ENCODE results near the gene UBASH3B.
"Not testable (repeated sequence)": the region's sequence is repeated elsewhere in the genome, so short reads cannot be mapped to it uniquely, and the experiment has no call there.

Gene UBASH3B

DNA sequence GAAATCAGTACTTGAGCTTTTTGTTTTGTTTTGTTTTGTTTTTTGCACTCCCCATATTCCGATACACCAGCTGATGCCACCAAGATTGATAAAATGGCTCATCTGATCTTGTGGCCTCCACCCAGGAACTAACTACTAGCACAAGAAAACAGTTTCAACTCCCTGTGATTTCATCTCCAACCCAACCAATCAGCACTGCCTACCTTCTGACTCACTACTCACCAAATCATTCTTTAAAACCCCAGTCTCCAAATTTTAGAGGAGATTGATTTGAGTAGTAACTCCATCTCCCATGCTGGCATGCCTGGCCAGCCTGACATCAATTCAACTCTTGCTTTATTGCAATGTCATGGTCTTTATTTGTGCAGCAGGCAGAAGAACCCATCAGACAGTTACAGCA lies 166.7 kb downstream of the UBASH3B start:
- DNase-seq: no peak

DNA sequence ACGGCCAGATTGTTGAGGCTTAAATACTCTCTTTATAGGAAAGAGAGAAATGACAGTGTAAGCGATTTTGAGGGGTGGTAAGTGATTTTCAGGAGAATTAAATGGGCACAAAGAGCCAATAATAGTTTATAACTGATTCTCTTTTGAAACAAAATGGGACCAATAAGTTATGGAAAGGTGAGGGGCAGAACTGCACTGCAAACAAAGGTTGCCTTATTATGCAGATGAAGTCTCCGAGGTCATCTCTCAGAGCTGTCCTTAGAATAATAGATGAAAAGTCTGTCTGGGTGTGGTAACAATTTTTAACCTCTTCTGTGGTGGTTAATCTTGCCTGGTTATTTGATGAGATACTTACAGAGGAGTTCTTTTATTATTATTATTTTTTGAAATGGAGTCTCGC lies 168.0 kb downstream of the UBASH3B start:
- DNase-seq: no peak

DNA sequence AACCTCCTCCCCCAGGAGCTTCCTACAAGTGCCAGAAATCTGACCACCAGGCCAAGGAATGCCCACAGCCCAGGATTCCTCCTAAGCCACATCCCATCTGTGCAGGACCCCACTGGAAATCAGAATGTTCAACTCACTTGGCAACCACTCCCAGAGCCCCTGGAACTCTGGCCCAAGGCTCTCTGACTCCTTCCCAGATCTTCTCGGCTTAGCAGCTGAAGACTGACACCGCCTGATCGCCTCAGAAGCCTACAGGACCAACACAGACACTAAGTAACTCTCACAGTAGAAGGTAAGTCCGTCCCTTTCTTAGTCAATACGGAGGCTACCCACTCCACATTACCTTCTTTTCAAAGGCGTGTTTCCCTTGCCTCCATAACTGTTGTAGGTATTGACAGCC lies 173.8 kb downstream of the UBASH3B start:
- DNase-seq: not testable (repeated sequence)

DNA sequence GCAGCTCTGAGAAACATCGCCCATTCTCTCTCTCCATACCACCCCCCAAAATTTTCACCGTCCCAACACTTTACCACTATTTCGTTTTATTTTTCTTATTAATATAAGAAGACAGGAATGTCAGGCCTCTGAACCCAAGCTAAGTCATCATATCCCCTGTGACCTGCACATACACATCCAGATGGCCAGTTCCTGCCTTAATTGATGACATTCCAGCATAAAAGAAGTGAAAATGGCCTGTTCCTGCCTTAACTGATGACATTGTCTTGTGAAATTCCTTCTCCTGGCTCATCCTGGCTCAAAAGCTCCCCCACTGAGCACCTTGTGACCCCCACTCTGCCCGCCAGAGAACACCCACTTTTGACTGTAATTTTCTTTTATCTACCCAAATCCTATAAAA lies 176.8 kb downstream of the UBASH3B start:
- not testable (repeated sequence) for DNase-seq

DNA sequence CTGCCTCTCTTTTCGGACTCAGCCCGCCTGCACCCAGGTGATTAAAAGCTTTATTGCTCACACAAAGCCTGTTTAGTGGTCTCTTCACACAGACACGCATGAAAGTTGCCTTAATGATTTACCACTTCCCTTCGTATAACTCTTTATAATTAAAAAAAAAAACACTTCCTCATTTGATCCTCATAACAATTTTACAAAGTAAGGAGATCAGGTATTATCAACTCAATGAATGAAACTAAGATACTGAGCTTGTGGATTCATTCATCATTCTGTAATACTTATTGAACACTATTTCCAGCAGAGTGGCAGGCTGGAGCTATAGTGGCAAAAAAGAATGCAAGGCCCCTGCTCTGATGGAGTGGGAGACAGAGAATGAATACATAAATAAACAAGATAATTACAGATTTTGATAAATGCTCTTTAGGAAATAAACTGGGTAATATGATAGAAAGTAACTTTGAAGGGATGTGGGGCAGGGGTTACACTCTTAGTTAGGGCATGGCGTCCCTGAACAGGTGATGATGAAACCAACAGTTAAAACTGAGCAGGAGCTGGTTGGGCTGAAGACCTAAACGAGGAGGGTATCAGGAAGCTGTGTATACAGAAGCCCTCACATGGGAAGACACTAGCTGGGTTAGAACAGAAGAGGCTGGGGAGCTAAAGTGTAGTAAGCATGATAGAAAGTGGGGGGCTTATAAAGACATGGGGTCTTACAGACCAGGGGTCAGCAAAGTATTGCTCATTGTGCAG lies 177.4 kb downstream of the UBASH3B start:
- DNase-seq: no peak

DNA sequence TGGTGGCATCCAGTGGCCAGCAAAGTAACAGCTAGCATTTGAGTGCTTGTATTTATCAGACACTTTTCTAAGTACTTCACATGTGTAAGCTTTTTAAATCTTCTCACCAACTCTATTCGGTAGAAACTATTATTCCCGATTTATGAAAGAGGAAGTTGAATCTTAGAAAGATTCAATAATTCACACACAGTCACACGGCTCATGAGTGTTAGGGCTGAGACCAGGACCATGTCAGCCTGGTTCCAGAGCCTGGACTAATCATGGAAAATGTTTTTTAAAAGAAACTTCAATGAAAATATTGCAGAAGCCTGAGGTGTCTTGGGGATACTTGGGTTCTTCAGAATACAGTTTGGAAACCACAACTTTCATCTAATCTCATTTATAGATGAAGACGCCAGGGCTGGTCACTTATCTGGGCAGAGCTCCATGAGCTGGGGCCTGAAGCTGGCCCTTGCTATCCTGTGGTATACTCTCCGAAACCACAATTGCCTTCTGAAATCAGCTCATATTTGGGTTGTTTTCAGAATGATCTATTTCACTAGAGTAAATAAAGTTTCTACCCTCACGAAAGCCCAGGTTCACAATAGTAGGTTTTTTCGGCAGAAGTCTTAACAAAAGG lies 178.4 kb downstream of the UBASH3B start:
- DNase-seq: no peak

DNA sequence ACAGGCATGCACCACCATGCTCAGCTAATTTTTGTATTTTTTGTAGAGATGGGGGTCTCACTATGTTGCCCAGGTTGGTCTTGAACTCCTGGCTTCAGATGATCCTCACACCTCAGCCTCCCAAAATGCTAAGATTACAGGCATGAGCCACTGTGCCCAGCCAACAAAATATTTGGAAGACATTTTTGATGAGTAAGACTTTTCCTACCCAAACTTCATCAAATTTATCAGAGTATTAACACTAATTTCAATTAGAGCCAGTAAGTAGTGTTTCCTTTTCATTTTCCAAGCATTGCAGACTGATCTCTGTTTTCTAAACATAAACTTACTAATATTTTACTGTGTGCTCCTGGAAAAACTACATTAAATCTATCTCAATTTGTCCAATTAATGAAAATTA lies 181.4 kb downstream of the UBASH3B start:
- DNase-seq: no peak

DNA sequence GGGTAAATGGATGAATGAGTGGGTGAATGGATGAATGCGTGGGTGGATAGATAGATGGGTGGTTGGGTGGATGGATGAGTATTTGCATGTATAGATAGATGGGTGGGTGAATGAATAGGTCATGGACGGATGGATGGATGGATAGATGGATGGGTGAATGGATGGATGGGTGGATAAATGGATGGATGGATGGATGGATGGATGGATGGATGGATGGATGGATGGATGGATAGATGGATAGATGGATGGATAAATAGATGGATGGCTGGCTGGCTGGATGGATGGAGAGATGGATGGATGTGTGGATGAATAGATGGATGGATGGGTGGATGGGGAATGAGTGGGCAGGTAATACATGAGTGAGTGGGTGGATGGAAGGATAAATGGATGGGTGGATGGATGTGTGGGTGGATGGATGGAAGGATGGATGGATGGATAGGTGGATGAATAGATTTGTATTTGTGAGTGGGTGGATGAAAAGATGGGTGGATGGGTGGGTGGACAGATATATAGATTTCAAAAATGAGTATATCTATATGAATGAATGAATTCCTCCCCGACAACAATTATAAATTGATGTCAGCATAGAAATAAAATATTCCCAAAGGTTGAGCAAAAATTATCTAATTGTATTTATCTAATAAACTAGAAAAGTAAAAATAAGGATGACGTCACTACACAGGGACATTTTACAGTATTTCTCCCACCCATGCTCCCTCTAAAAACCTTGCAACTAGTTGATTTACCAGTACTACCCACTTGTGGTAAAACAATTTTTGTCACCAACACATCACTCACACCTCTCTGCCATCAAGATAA lies 182.2 kb downstream of the UBASH3B start:
- DNase-seq: no peak

DNA sequence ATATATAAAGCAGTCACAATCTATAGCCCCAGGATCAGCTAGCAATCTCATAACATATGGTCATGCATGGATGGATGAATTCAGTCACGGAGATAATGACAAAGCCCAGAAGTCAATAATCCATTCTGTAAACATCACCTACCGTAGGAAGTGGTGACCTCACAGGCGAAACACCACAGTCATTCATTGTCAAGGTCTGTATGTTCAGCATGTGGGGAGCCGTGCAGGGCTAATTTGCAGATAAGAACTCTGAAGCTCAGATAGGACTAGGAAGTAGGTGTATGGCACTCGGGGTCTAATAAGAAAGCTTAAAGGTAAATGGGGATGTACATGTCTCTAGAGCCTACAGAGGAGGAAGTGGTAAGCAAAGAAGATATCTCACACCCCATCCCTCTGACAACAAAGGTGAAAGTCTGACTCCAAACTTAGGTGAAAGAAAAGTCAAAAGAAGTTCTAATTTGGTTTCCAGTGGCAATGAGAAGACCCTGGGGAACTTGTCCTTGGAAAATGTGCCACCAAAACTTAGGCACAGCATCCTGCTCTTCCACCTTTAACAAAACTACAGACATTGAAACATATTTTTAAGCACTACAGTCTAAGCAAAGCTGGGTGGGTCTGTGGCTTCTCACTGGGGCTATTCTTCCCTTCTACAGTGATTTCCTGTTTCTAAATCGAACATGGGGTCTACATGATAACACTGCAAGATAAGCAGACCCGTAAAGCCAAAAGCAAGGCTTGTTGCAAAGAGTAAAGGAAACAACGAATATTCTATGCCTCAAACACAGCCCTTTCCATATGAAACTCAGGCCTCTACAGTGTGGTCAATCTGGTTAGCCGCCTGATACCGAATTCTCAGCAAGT lies 188.0 kb downstream of the UBASH3B start:
- DNase-seq: peak; percentile 39

DNA sequence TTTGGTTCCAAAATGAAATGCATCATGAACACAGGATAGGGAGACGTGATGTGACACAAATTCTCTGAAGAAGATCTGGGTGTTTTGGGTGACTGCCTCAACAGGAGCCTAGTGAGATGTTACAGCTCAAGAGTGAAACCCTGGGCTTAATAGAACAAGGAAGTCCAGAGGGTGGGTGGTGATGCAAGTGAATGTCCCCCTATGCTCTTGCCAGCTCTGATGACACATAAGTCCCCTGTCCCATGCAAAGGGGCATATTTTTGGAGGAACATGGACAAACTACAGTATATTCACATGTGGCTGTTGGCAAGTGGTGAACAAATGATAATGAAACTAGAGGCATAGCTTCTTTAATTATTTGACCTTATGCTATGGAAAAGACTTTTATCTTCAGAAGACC lies 191.9 kb downstream of the UBASH3B start:
- no peak for DNase-seq

DNA sequence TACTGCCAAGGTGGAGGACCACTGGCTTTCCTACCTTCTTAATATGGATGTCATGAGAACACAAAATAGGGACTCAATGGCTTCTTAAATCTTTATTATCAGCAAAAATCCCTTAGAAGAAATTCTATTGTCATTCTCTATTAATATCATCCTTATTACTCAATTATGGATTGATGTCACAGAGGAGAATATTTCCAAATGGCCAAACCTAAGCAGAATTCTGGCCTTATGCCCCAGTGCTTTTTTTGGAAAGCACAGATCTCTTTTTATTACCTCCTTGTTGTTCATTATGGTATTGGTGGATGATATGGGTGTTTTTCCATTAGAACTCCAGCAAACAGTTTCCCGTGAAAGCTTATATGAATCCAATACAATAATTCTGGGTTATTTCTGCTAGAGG lies 192.7 kb downstream of the UBASH3B start:
- DNase-seq: no peak

DNA sequence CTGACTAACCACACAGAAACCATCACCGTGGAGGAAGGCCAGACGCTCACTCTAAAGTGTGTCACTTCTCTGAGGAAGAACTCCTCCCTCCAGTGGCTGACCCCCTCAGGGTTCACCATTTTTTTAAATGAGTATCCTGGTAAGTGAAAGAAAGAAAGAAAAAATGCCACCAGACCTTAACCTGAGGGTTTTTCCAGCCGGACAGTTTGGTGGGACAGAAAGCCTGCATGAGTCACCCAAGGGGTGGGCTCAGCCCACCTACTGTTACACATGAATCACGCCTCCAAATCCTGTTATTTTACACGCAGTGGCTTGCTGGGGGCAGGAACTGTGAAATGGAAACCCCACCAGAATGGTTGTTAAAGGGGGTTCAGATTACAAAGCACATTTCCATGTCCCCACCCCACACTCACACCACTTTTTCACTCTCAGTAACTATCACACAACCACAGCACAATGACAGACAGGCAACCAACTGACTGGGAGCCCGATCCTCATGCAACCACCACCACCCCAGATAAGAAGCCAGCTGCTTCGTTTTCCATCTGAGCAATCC lies 194.6 kb downstream of the UBASH3B start:
- peak; percentile 48 for DNase-seq

DNA sequence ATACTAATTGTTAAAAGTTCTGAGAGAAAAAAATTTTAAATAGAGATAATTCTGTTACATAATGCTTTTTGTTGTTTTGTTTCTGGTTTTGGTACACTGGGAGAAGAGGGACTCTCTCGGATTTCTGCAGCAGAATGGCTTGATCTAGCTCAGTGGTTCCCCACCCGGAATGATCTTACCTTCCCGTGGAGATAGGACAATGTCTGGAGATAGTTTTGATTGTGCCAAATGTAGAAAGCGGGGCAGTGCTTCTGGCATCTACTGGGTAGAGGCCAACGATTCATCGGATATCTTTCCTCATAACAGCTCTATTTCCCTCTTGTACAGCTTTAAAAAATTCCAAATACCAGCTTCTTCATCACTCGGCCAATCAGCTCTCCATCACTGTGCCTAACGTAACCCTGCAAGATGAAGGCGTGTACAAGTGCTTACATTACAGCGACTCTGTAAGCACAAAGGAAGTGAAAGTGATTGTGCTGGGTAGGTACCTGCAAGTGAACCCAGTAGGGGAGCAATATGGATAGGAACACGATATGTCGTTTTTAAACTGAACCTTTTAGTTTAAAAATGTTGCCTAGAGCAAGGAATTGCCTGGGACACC lies 195.9 kb downstream of the UBASH3B start:
- DNase-seq: no peak

DNA sequence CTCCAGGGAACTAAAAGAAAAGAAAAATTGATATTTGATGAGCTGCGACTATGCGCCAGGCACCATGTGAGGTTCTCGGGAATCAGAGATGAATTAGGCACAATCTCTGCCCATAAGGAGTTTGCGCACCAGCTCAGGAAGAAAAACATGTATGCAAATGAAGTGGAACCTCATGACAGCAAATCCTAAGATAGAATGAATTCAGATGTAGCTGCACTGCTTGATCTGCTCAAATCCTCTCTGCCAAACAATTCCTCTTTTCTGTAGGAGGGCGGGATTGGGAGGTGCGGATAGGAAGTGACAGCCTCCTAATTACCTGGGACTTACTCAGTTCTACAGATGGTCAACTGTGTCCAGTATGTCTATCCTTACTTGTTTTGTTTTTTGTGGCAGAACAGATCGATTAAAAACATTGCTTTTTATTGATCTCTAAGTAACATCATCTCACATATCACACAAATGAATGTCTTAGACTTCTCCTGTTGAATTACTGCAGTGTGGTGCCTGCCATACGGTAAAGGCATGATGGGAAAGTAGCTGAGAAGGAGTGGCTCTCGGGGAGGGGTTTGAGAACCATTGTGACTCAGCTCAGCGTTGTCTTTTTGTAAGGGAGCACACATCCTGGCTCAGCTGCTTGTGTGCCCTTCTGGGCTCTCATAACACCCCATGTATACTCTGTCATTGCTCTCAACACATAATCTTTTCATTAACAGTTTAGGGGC lies 196.7 kb downstream of the UBASH3B start:
- peak; percentile 45 for DNase-seq

DNA sequence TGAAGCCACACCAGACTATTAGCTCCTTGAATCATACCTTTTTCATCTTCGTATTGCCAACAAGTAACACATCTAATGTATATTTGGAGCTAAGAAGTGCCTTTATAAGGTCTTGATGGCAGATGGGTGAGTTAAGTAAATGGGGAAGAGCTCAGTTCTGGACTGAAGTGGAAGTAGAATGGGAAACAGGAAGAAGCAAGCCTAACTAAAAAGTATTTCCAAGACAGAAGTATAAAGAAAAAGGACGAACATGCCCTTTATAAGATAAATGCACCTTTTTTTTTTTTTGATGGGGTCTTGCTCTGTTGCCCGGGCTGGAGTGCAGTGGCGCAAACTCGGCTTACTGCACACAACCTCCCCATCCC lies 197.3 kb downstream of the UBASH3B start:
- no peak for DNase-seq

DNA sequence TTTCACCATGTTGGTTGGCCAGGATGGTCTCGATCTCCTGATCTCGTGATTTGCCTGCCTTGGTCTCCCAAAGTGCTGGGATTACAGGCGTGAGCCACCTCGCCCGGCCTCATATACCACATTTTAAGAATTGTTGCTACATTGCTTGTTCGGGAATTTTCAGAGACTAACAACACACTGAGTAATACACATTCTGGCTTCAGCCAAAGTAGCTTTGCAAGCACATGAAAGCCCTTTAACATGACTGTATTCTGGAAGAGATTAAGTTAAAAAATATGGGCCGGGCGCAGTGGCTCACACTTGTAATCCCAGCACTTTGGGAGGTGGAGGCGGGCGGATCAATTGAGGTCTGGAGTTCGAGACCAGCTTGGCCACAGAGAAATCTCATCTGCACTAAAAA lies 197.7 kb downstream of the UBASH3B start:
- no peak for DNase-seq

DNA sequence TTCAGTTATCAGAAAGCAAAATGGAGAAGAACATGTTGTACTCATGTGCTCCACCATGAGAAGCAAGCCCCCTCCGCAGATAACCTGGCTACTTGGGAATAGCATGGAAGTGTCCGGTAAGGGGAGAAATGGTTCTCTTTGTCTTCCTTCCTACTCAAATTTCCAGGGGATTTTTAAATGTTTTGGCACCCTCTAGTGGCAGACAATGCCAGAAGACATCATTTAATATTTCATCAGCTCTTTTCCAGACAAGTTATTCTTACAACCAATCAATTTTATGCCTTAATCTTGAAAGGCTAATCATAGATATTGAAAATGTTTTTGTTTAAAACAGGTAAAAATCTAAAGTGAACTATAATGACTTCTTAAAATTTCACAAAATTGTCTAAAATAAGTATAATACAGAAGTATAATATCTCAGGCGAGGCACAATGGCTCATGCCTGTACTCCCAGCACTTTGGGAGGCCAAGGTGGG lies 198.5 kb downstream of the UBASH3B start:
- peak; percentile 64 for DNase-seq

DNA sequence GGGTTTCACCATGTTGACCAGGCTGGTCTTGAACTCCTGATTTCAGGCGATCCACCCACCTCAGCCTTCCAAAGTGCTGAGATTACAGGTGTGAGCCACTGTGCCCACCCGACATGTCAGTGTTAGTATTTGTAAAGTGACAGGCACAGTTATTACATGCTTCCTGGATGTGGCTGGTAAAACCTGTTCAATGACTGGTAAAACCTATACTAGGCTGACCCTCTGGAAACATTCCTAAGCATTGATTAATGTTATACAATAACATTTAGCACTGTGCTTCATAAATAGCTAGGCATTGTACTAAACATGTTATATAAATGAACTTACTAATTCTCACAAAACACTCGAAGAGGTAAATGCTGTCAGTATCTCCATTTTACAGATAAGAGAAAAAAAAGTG lies 206.1 kb downstream of the UBASH3B start:
- no peak for DNase-seq

DNA sequence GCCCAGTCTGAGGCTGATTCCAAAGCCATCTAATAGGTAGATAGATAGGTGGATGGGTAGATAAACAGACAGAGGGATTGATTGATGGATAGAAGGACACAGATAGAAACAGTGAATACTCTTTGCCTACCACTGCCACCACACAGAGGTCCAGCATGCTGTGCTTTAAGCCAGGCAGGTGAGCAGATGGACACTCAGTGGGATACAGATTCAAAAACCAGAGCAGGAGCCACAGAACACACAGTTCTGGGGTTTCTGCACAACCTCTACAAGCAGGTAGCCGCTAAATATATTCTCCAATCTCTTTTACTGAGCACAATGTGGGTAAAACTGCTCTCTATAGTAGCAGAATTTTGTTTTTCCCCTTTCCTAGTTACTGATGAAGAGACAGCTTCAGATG lies 206.6 kb downstream of the UBASH3B start:
- DNase-seq: no peak

DNA sequence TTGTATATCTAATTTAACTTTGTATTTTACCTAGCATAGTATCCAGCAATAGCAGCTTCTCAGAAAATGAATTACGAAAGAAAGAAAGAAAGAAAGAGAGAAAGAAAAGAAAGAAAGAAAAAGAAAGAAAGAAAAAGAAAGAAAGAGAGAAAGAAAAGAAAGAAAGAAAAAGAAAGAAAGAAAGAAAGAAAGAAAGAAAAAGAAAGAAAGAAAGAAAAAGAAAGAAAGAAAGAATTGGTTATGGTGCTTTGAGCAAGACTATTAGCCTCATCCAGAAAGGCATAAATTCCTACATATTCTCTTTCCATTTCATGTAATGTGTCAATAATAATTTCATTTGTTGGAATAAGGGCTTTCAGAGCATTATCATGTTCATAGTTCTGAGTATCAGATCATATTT lies 207.6 kb downstream of the UBASH3B start:
- DNase-seq: not testable (repeated sequence)

DNA sequence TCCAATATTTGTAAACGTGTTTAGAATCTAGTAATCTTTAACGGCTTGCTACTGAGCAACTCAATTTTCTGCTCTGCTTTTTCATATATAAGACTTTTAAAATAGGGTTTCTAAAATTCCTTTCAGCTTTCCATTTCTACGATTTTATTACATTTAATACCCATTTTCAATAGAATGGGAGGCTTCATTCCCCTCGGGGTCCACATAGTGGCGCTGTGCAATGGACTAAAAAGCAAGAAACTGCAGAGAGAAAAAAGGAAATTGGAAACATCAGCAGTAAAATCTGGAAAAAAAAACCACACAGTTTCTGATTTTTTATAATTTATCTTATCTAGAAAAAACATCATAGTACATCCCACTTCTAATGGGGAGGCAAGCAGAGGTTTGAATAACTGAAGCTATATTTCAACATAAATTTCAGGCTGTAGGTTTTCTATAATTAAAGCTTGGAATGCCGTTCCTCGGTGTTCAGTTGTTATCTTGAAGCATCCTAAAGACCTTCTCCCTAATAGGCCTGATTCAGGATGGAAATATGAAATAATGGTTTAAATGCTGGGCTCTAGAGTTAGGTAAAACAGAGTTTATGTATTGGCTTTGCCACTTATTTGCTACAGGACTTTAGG lies 208.3 kb downstream of the UBASH3B start:
- peak; percentile 53 for DNase-seq

All from stimulated activated CD4-positive, alpha-beta T cell treated with anti-CD3 and anti-CD28 coated beads, Interleukin-4, amount 100 ng/mL, for 24 hours (primary cell).